HepG2 (cell line): ENCODE measurements around the gene S100P. TPM values are rescaled to one million over a fixed set of nuclear protein-coding genes. Genes with fewer than 3 reads are reported as not detected.

Experiments
- FOXK2 ChIP-seq: fragments of 450-650 bp; IDR thresholded peaks from 2 replicates; pipeline ENCODE4 v1.6.1; 2016
- HMG20A ChIP-seq: IDR thresholded peaks from 2 replicates; pipeline ENCODE4 v1.6.1; 2016; ENCODE audit warnings: borderline replicate concordance
- MIXL1 ChIP-seq: IDR thresholded peaks from 2 replicates; pipeline ENCODE4 v1.6.1; 2016
- MYNN ChIP-seq: sonication (generic); formaldehyde crosslinking; IDR thresholded peaks from 2 replicates; pipeline ENCODE4 v1.4.0; 2020; ENCODE audit warnings: mild to moderate bottlenecking, low read depth, missing genetic modification reagents
- NCOA2 ChIP-seq: sonication (generic); formaldehyde crosslinking; IDR thresholded peaks from 2 replicates; pipeline ENCODE4 v1.8.0; 2022; ENCODE audit warnings: inconsistent platforms
- NFIB ChIP-seq: sonication (generic); formaldehyde crosslinking; IDR thresholded peaks from 2 replicates; pipeline ENCODE4 v1.9.0; 2021; ENCODE audit warnings: missing genetic modification reagents, mild to moderate bottlenecking, borderline replicate concordance
- NONO ChIP-seq, 2 experiments: fragments of 450-650 bp in 1 of 2; sonication (generic) in 1 of 2; formaldehyde crosslinking in 1 of 2; IDR thresholded peaks in 1 of 2; conservative IDR thresholded peaks in 1 of 2; 2 replicates each; pipeline versions ENCODE4 v1.6.1 to v1.8.0; 2017 to 2022; ENCODE audit warnings: mild to moderate bottlenecking in 1 of 2, missing genetic modification reagents in 1 of 2, moderate library complexity in 1 of 2
- PHB2 ChIP-seq: fragments of 450-650 bp; IDR thresholded peaks from 2 replicates; pipeline ENCODE4 v1.6.1; 2018; ENCODE audit not compliant: partially characterized antibody
- SALL2 ChIP-seq: sonication (generic); formaldehyde crosslinking; IDR thresholded peaks from 2 replicates; pipeline ENCODE4 v1.8.1; 2023; ENCODE audit warnings: mild to moderate bottlenecking, missing genetic modification reagents, inconsistent platforms
- SKI ChIP-seq: fragments of 450-650 bp; IDR thresholded peaks from one replicate; pipeline ENCODE4 v1.6.1; 2018; ENCODE audit warnings: mild to moderate bottlenecking; ENCODE audit not compliant: partially characterized antibody
- SP140L ChIP-seq: sonication (generic); formaldehyde crosslinking; IDR thresholded peaks from 2 replicates; pipeline ENCODE4 v1.4.0; 2020; ENCODE audit warnings: missing genetic modification reagents, borderline replicate concordance
- TBP ChIP-seq: sonication (generic); formaldehyde crosslinking; IDR thresholded peaks from 2 replicates; pipeline ENCODE4 v1.5.0; 2020; ENCODE audit warnings: missing genetic modification reagents
- ZNF136 ChIP-seq: sonication (generic); formaldehyde crosslinking; IDR thresholded peaks from 2 replicates; pipeline ENCODE4 v1.8.1; 2022; ENCODE audit warnings: low read depth, mild to moderate bottlenecking, moderate library complexity, missing genetic modification reagents
- ZNF343 ChIP-seq: sonication (generic); formaldehyde crosslinking; IDR thresholded peaks from 2 replicates; pipeline ENCODE4 v1.4.0; 2020; ENCODE audit warnings: mild to moderate bottlenecking, missing genetic modification reagents
- ZNF737 ChIP-seq: sonication (generic); formaldehyde crosslinking; IDR thresholded peaks from 2 replicates; pipeline ENCODE4 v1.5.0; 2020; ENCODE audit warnings: missing genetic modification reagents, mild to moderate bottlenecking, borderline replicate concordance
- ZNF768 ChIP-seq: sonication (generic); formaldehyde crosslinking; IDR thresholded peaks from 2 replicates; pipeline ENCODE4 v1.4.0; 2020; ENCODE audit warnings: missing genetic modification reagents
- polyA plus RNA-seq, 8 experiments: library from polyadenylated mRNA; depleted of rRNA in 3 of 8; stranded (reverse) in 7 of 8; unstranded in 1 of 8; fragments of >200 nt; fragmentation: Illumina TruSeq in 4 of 8; extraction: Trizol in 4 of 8; gene quantifications; 2 replicates each; pipeline versions ENCODE4 v1.2.1 to v1.2.3, GENCODE V29; 2011 to 2016; ENCODE audit warnings: low read depth in 4 of 8, missing spikeins in 1 of 8, mixed read lengths in 1 of 8; ENCODE audit not compliant: insufficient read depth in 1 of 8
- total RNA-seq, 5 experiments: library from RNA; depleted of rRNA; stranded (reverse); fragments of >200 nt; fragmentation: Illumina TruSeq; extraction: Trizol; gene quantifications; 2 replicates each; pipeline ENCODE4 v1.2.3, GENCODE V29; 2016; ENCODE audit warnings: low read depth in 1 of 5
- TF ChIP-seq, protein P1 (sequence below): IDR thresholded peaks from 2 replicates; pipeline ENCODE4 v1.6.1; 2016; ENCODE audit warnings: control low read depth
- TF ChIP-seq, protein P2 (sequence below): sonication (generic); formaldehyde crosslinking; IDR thresholded peaks from 2 replicates; pipeline ENCODE4 v1.4.0; 2020; ENCODE audit warnings: mild to moderate bottlenecking, missing genetic modification reagents
- TF ChIP-seq, protein P3 (sequence below): sonication (generic); formaldehyde crosslinking; IDR thresholded peaks from 2 replicates; pipeline ENCODE4 v1.5.0; 2020; ENCODE audit warnings: mild to moderate bottlenecking, missing genetic modification reagents
- TF ChIP-seq, protein P4 (sequence below): sonication (generic); formaldehyde crosslinking; IDR thresholded peaks from 2 replicates; pipeline ENCODE4 v1.8.1; 2023; ENCODE audit warnings: missing genetic modification reagents, inconsistent platforms, borderline replicate concordance

The S100P gene
- total and polyA plus RNA-seq, 2 of the 13 experiments (the other 11 are each of a cell fraction or from before 2014, with no cell fraction given): 278 to 1,649 TPM

DNA sequence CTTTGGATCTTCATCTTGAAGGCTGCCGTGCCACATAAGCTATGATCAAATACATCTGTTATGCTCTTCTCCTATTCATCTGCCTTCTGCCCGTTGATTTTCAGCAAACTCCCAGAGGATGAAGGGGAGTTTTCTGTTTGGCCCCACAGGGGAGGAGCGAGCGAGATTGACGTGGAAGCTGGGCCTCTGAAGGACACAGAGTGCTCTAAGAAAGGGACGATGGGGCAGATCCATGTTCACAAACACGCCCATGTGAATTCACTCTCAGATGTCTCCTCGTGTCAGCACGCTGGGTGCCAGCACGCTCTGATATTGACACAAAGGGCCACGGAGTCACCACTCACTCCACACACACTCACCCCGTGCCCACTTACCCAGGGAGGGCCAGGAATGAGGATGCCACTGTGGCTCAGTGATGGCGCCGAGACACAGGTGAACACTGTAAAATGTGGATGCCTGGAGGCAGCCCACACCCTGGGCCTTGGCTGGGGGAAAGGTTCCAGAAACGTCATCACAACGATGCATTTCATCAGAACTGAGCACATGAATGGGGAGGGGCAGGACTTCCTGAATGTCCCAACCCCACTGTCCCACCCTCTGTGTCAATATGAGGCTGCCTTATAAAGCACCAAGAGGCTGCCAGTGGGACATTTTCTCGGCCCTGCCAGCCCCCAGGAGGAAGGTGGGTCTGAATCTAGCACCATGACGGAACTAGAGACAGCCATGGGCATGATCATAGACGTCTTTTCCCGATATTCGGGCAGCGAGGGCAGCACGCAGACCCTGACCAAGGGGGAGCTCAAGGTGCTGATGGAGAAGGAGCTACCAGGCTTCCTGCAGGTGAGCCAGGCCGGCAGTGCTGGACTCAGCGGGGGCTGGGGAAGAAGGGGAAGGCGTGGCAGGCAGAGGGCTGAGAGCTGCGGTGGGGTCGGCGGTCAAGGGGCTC, at the start of gene S100P (continued):
- TF ChIP-seq MIXL1: no peak; the same call in 1 of the 2 replicates
- TF ChIP-seq, protein P1, sequence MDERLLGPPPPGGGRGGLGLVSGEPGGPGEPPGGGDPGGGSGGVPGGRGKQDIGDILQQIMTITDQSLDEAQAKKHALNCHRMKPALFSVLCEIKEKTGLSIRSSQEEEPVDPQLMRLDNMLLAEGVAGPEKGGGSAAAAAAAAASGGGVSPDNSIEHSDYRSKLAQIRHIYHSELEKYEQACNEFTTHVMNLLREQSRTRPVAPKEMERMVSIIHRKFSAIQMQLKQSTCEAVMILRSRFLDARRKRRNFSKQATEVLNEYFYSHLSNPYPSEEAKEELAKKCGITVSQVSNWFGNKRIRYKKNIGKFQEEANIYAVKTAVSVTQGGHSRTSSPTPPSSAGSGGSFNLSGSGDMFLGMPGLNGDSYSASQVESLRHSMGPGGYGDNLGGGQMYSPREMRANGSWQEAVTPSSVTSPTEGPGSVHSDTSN (CRISPR knock-in tag): peak; percentile 78
- no peak for TF ChIP-seq ZNF136
- TF ChIP-seq FOXK2: no peak
- TF ChIP-seq, protein P2, sequence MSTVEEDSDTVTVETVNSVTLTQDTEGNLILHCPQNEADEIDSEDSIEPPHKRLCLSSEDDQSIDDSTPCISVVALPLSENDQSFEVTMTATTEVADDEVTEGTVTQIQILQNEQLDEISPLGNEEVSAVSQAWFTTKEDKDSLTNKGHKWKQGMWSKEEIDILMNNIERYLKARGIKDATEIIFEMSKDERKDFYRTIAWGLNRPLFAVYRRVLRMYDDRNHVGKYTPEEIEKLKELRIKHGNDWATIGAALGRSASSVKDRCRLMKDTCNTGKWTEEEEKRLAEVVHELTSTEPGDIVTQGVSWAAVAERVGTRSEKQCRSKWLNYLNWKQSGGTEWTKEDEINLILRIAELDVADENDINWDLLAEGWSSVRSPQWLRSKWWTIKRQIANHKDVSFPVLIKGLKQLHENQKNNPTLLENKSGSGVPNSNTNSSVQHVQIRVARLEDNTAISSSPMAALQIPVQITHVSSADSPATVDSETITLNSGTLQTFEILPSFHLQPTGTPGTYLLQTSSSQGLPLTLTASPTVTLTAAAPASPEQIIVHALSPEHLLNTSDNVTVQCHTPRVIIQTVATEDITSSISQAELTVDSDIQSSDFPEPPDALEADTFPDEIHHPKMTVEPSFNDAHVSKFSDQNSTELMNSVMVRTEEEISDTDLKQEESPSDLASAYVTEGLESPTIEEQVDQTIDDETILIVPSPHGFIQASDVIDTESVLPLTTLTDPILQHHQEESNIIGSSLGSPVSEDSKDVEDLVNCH (CRISPR knock-in tag): no peak
- peak; percentile 44 for TF ChIP-seq SKI
- peak; percentile 51; the same call in 1 of the 2 replicates for TF ChIP-seq ZNF343
- TF ChIP-seq PHB2: no peak
- TF ChIP-seq SP140L: no peak
- TF ChIP-seq NONO (IDR thresholded peaks at IDR 0.05): no peak
- no peak for TF ChIP-seq NONO (CRISPR knock-in tag; conservative IDR thresholded peaks at IDR 0.05)
- TF ChIP-seq, protein P3, sequence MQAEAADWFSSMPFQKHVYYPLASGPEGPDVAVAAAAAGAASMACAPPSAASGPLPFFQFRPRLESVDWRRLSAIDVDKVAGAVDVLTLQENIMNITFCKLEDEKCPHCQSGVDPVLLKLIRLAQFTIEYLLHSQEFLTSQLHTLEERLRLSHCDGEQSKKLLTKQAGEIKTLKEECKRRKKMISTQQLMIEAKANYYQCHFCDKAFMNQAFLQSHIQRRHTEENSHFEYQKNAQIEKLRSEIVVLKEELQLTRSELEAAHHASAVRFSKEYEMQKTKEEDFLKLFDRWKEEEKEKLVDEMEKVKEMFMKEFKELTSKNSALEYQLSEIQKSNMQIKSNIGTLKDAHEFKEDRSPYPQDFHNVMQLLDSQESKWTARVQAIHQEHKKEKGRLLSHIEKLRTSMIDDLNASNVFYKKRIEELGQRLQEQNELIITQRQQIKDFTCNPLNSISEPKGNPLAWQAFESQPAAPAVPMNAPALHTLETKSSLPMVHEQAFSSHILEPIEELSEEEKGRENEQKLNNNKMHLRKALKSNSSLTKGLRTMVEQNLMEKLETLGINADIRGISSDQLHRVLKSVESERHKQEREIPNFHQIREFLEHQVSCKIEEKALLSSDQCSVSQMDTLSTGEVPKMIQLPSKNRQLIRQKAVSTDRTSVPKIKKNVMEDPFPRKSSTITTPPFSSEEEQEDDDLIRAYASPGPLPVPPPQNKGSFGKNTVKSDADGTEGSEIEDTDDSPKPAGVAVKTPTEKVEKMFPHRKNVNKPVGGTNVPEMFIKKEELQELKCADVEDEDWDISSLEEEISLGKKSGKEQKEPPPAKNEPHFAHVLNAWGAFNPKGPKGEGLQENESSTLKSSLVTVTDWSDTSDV (CRISPR knock-in tag): peak; percentile 79; the same call in 1 of the 2 replicates
- no peak; the same call in none of the 2 replicates for TF ChIP-seq SALL2 (CRISPR knock-in tag)
- TF ChIP-seq NCOA2 (CRISPR knock-in tag): peak; percentile 77
- no peak for TF ChIP-seq TBP (CRISPR knock-in tag)
- TF ChIP-seq MYNN: no peak
- TF ChIP-seq, protein P4, sequence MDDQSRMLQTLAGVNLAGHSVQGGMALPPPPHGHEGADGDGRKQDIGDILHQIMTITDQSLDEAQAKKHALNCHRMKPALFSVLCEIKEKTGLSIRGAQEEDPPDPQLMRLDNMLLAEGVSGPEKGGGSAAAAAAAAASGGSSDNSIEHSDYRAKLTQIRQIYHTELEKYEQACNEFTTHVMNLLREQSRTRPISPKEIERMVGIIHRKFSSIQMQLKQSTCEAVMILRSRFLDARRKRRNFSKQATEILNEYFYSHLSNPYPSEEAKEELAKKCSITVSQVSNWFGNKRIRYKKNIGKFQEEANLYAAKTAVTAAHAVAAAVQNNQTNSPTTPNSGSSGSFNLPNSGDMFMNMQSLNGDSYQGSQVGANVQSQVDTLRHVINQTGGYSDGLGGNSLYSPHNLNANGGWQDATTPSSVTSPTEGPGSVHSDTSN (CRISPR knock-in tag): no peak
- no peak for TF ChIP-seq ZNF737 (CRISPR knock-in tag)
- peak; percentile 62; the same call in 1 of the 2 replicates for TF ChIP-seq HMG20A
- no peak for TF ChIP-seq ZNF768 (CRISPR knock-in tag)
- no peak for TF ChIP-seq NFIB
